HG02759 (cell line): ENCODE results near the gene HSPBAP1.

ENCODE experiments used
- ATAC-seq: cut with Tn5 transposase; IDR thresholded peaks from one replicate; pipeline ENCODE4 v1.9.1; 2021; ENCODE audit warnings: mild to moderate bottlenecking, moderate library complexity; ENCODE audit not compliant: unreplicated experiment

Gene HSPBAP1

DNA sequence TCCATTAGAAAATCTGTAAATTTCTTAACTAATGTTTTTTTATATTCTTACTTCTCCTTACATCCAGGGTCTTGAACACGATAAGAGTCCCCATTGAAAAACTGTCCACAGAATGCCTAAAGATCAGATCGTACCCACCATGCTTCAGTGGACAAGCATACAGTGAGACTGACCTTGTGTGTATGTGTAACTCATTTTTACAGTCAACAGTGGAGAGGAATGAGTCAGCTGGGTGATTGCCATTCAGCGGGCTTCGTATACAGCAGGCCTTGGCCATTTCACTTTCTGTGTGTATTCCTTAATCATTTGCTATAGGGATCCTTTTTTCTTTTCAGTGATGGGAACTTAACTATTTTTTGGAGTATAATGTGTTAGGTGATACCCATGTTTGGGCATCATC, 102.4 kb downstream of the HSPBAP1 start:
- ATAC-seq, result peak; percentile 82

DNA sequence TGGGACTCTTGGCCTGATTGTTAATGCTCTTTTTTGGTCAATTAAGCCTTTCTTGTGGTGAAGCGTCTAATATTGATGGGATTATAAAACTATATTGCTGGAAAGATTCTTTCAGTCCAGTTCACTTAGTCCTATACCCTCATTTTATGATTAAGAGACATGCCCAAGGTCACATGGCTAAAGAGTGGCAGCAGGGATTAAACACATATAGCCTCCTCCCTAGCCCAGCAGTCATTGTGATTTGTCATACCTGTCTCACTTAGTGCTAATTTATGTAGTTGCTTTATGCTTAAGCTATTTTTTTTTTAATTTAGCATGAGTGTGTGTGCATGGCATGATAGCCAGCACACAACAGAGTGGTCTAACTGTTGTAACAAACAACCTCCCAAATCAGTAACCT, 103.5 kb downstream of the HSPBAP1 start:
- no peak for ATAC-seq
